Non-pigmented ciliary epithelial cell (primary cell): ENCODE results near the gene SDHAF3.
"Not testable (repeated sequence)": the region's sequence is repeated elsewhere in the genome, so short reads cannot be mapped to it uniquely, and the experiment has no call there.

Experiments used
- DNase-seq: peaks from one replicate; pipeline ENCODE4 v3.0.0-alpha.2; 2010; ENCODE audit warnings: low read depth

The SDHAF3 gene

GRCh38 chr7:97117372-97118188 lies at the start of gene SDHAF3:
SDHAF3 (plus strand) TSS chr7:97117698; CDS start chr7:97117724, 26 bp downstream.
- peak; percentile 90 for DNase-seq

- DNase-seq = not testable (repeated sequence)
Observed at GRCh38 chr7:97072025-97072424, 45.5 kb upstream of the SDHAF3 start.

GRCh38 chr7:97075928-97076327 lies 41.6 kb upstream of the SDHAF3 start:
- no peak for DNase-seq

- no peak for DNase-seq
Observed at GRCh38 chr7:97078023-97078969, 39.2 kb upstream of the SDHAF3 start.

GRCh38 chr7:97079300-97079699 lies 38.2 kb upstream of the SDHAF3 start:
- no peak for DNase-seq

- no peak for DNase-seq
Observed at GRCh38 chr7:97081521-97082300, 35.8 kb upstream of the SDHAF3 start.

GRCh38 chr7:97088364-97088763 lies 29.1 kb upstream of the SDHAF3 start:
- DNase-seq = no peak

- DNase-seq = no peak
Observed at GRCh38 chr7:97089771-97090170, 27.7 kb upstream of the SDHAF3 start.

- DNase-seq = no peak
Observed at GRCh38 chr7:97090761-97091353, 26.6 kb upstream of the SDHAF3 start.

GRCh38 chr7:97094284-97094930 lies 23.1 kb upstream of the SDHAF3 start:
- no peak for DNase-seq

GRCh38 chr7:97096037-97096436 lies 21.5 kb upstream of the SDHAF3 start:
- DNase-seq = no peak

GRCh38 chr7:97096661-97097060 lies 20.8 kb upstream of the SDHAF3 start:
- no peak for DNase-seq

- no peak for DNase-seq
Observed at GRCh38 chr7:97104719-97105238, 12.7 kb upstream of the SDHAF3 start.

GRCh38 chr7:97107192-97107800 lies 10.2 kb upstream of the SDHAF3 start:
- no peak for DNase-seq

- no peak for DNase-seq
Observed at GRCh38 chr7:97116308-97116707, 1.2 kb upstream of the SDHAF3 start.

- no peak for DNase-seq
Observed at GRCh38 chr7:97117035-97117371, 495 bp upstream of the SDHAF3 start.

- no peak for DNase-seq
Observed at GRCh38 chr7:97118306-97118917, 914 bp downstream of the SDHAF3 start.

- no peak for DNase-seq
Observed at GRCh38 chr7:97119747-97120146, 2.2 kb downstream of the SDHAF3 start.

- DNase-seq = no peak
Observed at GRCh38 chr7:97120713-97121457, 3.4 kb downstream of the SDHAF3 start.
